ENCODE results near the gene HDAC4.

- TF ChIP-seq CTCF (IDR thresholded peaks at IDR 0.05) (no peak), POLR2A (IDR thresholded peaks at IDR 0.05) (no peak)
These were observed 289.3 kb downstream of the HDAC4 start for GRCh38 chr2:239111401-239112100.
